ENCODE measurements around the gene ACOT7.
A peak's percentile ranks its signal among the peaks of the same experiment; 100 is the strongest.

The ACOT7 gene

GRCh38 chr1:6265151-6265550 is 128.4 kb downstream of the ACOT7 start:
- no peaks in the 10 kb centered on the region for H3K9me3 Mint-ChIP-seq
- H3K27me3 Mint-ChIP-seq (ENCODE audit: low read depth): peaks cover 5% of the 10 kb centered on the region
- no peak overlapping the region for H3K4me3 Mint-ChIP-seq
- no peaks in the 10 kb centered on the region for H3K36me3 Mint-ChIP-seq (ENCODE audit: low read depth)
- H3K27ac Mint-ChIP-seq: peak overlapping the region in 2 of 3 experiments; percentile 65 to 81
- H3K4me1 Mint-ChIP-seq: peaks cover 82% of the 10 kb centered on the region
- TF ChIP-seq CTCF (IDR thresholded peaks at IDR 0.05; ENCODE audit: unreplicated experiment in 3 of 3): no peak

- H3K9me3 Mint-ChIP-seq: no peaks in the 10 kb centered on the region
- H3K36me3 Mint-ChIP-seq (ENCODE audit: low read depth): no peaks in the 10 kb centered on the region
- H3K4me3 Mint-ChIP-seq: peak overlapping the region in 2 of 3 experiments; percentile 65 to 83
- peak overlapping the region in 2 of 3 experiments; percentile 80 to 86 for H3K27ac Mint-ChIP-seq
- H3K27me3 Mint-ChIP-seq (ENCODE audit: low read depth): peaks cover 11% of the 10 kb centered on the region
- TF ChIP-seq CTCF (IDR thresholded peaks at IDR 0.05; ENCODE audit: unreplicated experiment in 3 of 3): no peak
- H3K4me1 Mint-ChIP-seq: peaks cover 69% of the 10 kb centered on the region
Measured at GRCh38 chr1:6263716-6264115, 129.9 kb downstream of the ACOT7 start.

GRCh38 chr1:6262555-6263420 is 130.8 kb downstream of the ACOT7 start:
- Mint-ChIP-seq H3K4me3 (peak overlapping the region; percentile 79 to 83 (median 83)), H3K4me1 (peaks cover 60% of the 10 kb centered on the region), H3K9me3 (no peaks in the 10 kb centered on the region), H3K27me3 (ENCODE audit: low read depth) (peaks cover 9% of the 10 kb centered on the region), H3K36me3 (ENCODE audit: low read depth) (no peaks in the 10 kb centered on the region), H3K27ac (peak overlapping the region; percentile 20 to 88 (median 80))
- no peak for TF ChIP-seq CTCF (IDR thresholded peaks at IDR 0.05; ENCODE audit: unreplicated experiment in 3 of 3)

GRCh38 chr1:6261615-6261995 is 132.0 kb downstream of the ACOT7 start:
- Mint-ChIP-seq H3K27me3 (ENCODE audit: low read depth) (peaks cover 6% of the 10 kb centered on the region), H3K27ac (peak overlapping the region; percentile 67 to 88 (median 80)), H3K4me3 (peak overlapping the region; percentile 79 to 83 (median 83)), H3K9me3 (no peaks in the 10 kb centered on the region), H3K36me3 (ENCODE audit: low read depth) (no peaks in the 10 kb centered on the region), H3K4me1 (peaks cover 48% of the 10 kb centered on the region)
- TF ChIP-seq CTCF (IDR thresholded peaks at IDR 0.05; ENCODE audit: unreplicated experiment in 3 of 3): no peak

- Mint-ChIP-seq H3K4me1 (peaks cover 43% of the 10 kb centered on the region), H3K27me3 (ENCODE audit: low read depth) (peaks cover 6% of the 10 kb centered on the region), H3K27ac (peak within 1 kb of the TSS; percentile 67 to 88 (median 80)), H3K4me3 (peak within 1 kb of the TSS; percentile 79 to 83 (median 83)), H3K36me3 (ENCODE audit: low read depth) (no peaks in the 10 kb centered on the region), H3K9me3 (no peaks in the 10 kb centered on the region)
- TF ChIP-seq CTCF (IDR thresholded peaks at IDR 0.05; ENCODE audit: unreplicated experiment in 3 of 3): no peak
Measured at GRCh38 chr1:6260961-6261614, 132.5 kb downstream of the ACOT7 start, which contains the start of gene GPR153. TSS of gene GPR153 (minus strand) at chr1:6261098. CDS start at chr1:6254905, 6,193 bp downstream.
